ENCODE results near the gene MACO1.

DNA sequence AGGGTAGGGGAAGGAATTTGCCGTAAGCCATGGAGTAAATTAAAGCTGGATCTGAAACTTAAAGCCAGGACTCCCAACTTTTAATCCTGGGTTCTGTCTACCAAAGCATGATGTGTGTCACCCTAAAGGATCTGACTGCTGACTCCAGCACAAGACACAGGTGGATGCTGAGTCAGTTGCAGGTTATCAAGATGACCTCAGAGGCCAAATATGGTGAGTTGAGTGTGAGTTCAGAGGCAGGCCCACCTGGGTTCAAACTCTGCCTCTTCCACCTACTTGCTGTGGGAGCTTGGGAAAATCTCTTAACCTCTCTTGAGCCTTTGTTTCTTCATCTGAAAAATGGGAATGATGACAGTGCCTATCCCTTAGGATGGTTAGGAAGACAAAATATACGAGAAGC, 96.1 kb downstream of the MACO1 start:
- TF ChIP-seq, protein P1, sequence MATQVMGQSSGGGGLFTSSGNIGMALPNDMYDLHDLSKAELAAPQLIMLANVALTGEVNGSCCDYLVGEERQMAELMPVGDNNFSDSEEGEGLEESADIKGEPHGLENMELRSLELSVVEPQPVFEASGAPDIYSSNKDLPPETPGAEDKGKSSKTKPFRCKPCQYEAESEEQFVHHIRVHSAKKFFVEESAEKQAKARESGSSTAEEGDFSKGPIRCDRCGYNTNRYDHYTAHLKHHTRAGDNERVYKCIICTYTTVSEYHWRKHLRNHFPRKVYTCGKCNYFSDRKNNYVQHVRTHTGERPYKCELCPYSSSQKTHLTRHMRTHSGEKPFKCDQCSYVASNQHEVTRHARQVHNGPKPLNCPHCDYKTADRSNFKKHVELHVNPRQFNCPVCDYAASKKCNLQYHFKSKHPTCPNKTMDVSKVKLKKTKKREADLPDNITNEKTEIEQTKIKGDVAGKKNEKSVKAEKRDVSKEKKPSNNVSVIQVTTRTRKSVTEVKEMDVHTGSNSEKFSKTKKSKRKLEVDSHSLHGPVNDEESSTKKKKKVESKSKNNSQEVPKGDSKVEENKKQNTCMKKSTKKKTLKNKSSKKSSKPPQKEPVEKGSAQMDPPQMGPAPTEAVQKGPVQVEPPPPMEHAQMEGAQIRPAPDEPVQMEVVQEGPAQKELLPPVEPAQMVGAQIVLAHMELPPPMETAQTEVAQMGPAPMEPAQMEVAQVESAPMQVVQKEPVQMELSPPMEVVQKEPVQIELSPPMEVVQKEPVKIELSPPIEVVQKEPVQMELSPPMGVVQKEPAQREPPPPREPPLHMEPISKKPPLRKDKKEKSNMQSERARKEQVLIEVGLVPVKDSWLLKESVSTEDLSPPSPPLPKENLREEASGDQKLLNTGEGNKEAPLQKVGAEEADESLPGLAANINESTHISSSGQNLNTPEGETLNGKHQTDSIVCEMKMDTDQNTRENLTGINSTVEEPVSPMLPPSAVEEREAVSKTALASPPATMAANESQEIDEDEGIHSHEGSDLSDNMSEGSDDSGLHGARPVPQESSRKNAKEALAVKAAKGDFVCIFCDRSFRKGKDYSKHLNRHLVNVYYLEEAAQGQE (IDR thresholded peaks at IDR 0.05; ENCODE audit: insufficient read depth in 1 of 2, low read depth in 2 of 2, low read length in 2 of 2) = no peak
- TF ChIP-seq TAF1 (IDR thresholded peaks at IDR 0.05; ENCODE audit: borderline replicate concordance, insufficient read depth, low read length) (no peak), POLR2AphosphoS5 (IDR thresholded peaks at IDR 0.05; ENCODE audit: low read depth, low read length) (no peak), SIN3A (IDR thresholded peaks at IDR 0.05; ENCODE audit: borderline replicate concordance, insufficient read depth, low read length) (no peak), FOXP2 (optimal IDR thresholded peaks at IDR 0.05; ENCODE audit: borderline replicate concordance, extremely low read depth, extremely low read length, insufficient read depth) (no peak)

Measured in PFSK-1 (cell line).